Ovary (tissue), 3 donors: ENCODE measurements around the gene CRISPLD2.

Source experiments
- CTCF ChIP-seq, 3 donors: fragments of 450-650 bp in 2 of 3; fragments of 200-600 bp in 1 of 3; IDR thresholded peaks; one replicate each; pipeline versions ENCODE4 v1.5.1 to v1.8.0; 2016 to 2022; ENCODE audit warnings: antibody characterized with exemption in 3 of 3, mild to moderate bottlenecking in 1 of 3
- EP300 ChIP-seq: sonication (generic); formaldehyde crosslinking; IDR thresholded peaks from one replicate; pipeline ENCODE4 v1.6.1; 2017; ENCODE audit warnings: antibody characterized with exemption
- POLR2A ChIP-seq: fragments of 450-650 bp; IDR thresholded peaks from one replicate; pipeline ENCODE4 v1.6.1; 2017; ENCODE audit warnings: antibody characterized with exemption, mild to moderate bottlenecking, moderate library complexity
- donor health status: DM: no; HTN: no; CAD: no.

- TF ChIP-seq CTCF (IDR thresholded peaks at IDR 0.05), result no peak
- no peak for TF ChIP-seq POLR2A
- no peak for TF ChIP-seq EP300
Measured at GRCh38 chr16:84807776-84808175, 12.0 kb upstream of the CRISPLD2 start.
